Erythroblast (primary cell): ENCODE data around the gene NKD1.

Experiments
- GATA1 ChIP-seq: IDR thresholded peaks from 2 replicates; pipeline ENCODE4 v1.6.1; 2011; ENCODE audit warnings: low read depth, mild to moderate bottlenecking, control low read depth, low read length, moderate library complexity
- POLR2A ChIP-seq: IDR thresholded peaks from 2 replicates; pipeline ENCODE4 v1.6.1; 2011; ENCODE audit warnings: mild to moderate bottlenecking, low read length

- no peak for TF ChIP-seq POLR2A
- no peak for TF ChIP-seq GATA1
These were observed 139.9 kb downstream of the NKD1 start for GRCh38 chr16:50688083-50688482.
